Sigmoid colon (tissue), 4 donors: ENCODE results near the gene BDNF.

Source experiments
- CTCF ChIP-seq, 4 experiments: fragments of 450-650 bp in 3 of 4; fragments of 200-600 bp in 1 of 4; IDR thresholded peaks; one replicate each; pipeline ENCODE4 v1.5.1; 2016 to 2019; ENCODE audit warnings: antibody characterized with exemption in 4 of 4, mild to moderate bottlenecking in 3 of 4, moderate library complexity in 2 of 4
- EP300 ChIP-seq, 4 donors: sonication (generic); formaldehyde crosslinking; IDR thresholded peaks; one replicate each; pipeline ENCODE4 v1.6.1; 2017; ENCODE audit warnings: antibody characterized with exemption in 4 of 4
- POLR2A ChIP-seq, 2 donors: fragments of 450-650 bp; IDR thresholded peaks; one replicate each; pipeline ENCODE4 v1.6.1; 2016; ENCODE audit warnings: antibody characterized with exemption in 2 of 2, mild to moderate bottlenecking in 2 of 2, moderate library complexity in 2 of 2

GRCh38 chr11:27672836-27673464 is 27.3 kb downstream of the BDNF start:
- TF ChIP-seq CTCF (IDR thresholded peaks at IDR 0.05) (no peak), POLR2A (IDR thresholded peaks at IDR 0.05) (no peak), EP300 (IDR thresholded peaks at IDR 0.05) (no peak)
